Measurements from ENCODE around the gene ZMIZ1. TPM values are rescaled to one million over a fixed set of nuclear protein-coding genes. Genes with fewer than 3 reads are reported as not detected.

The ZMIZ1 gene
- total RNA-seq, 1 experiment from 2014 or later: 28.4 TPM

DNA sequence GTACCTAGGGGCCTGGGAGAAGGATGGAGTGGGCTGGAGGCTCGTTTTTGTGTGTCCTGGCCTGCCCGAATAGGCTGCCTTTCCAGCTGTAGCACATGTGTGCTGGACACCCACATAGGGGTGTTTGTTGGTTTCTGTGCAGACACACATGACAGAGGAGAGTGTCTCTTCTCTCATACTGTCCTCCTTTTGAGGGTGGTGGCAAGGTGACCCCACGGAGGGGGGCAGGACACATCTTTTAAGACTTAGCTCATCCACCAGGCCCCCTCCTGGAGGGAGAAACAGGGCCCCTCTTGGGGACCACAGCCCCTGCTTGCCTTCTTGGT lies 206.3 kb downstream of the ZMIZ1 start:
- Histone ChIP-seq H3K4me3 (replicated peaks in 1 of 2; ENCODE audit: low read depth in 1 of 2, low read length in 2 of 2) (no peak overlapping the region), H3K79me2 (ENCODE audit: insufficient read depth, low read length) (no peaks in the 10 kb centered on the region), H3K4me2 (ENCODE audit: low read length) (no peak overlapping the region), H3K9ac (ENCODE audit: low read length) (no peak overlapping the region), H3K36me3 (ENCODE audit: control insufficient read depth in 1 of 2, insufficient read depth in 2 of 2, low read length in 2 of 2) (no peaks in the 10 kb centered on the region), H4K20me1 (ENCODE audit: insufficient read depth) (no peaks in the 10 kb centered on the region), H3K9me3 (ENCODE audit: control insufficient read depth in 1 of 2, insufficient read depth in 1 of 2, low read depth in 1 of 2, low read length in 2 of 2) (no peaks in the 10 kb centered on the region), H3K27ac (ENCODE audit: low read depth, low read length) (no peak overlapping the region), H3K4me1 (ENCODE audit: control insufficient read depth in 1 of 2, insufficient read depth in 2 of 2, low read length in 2 of 2) (no peaks in the 10 kb centered on the region), H2AFZ (ENCODE audit: low read depth, low read length, poor library complexity, severe bottlenecking) (no peak overlapping the region), H3K9me2 (ENCODE audit: insufficient read depth) (no peaks in the 10 kb centered on the region), H3K27me3 (ENCODE audit: insufficient read depth, low read length) (no peaks in the 10 kb centered on the region)
- TF ChIP-seq, protein P1, sequence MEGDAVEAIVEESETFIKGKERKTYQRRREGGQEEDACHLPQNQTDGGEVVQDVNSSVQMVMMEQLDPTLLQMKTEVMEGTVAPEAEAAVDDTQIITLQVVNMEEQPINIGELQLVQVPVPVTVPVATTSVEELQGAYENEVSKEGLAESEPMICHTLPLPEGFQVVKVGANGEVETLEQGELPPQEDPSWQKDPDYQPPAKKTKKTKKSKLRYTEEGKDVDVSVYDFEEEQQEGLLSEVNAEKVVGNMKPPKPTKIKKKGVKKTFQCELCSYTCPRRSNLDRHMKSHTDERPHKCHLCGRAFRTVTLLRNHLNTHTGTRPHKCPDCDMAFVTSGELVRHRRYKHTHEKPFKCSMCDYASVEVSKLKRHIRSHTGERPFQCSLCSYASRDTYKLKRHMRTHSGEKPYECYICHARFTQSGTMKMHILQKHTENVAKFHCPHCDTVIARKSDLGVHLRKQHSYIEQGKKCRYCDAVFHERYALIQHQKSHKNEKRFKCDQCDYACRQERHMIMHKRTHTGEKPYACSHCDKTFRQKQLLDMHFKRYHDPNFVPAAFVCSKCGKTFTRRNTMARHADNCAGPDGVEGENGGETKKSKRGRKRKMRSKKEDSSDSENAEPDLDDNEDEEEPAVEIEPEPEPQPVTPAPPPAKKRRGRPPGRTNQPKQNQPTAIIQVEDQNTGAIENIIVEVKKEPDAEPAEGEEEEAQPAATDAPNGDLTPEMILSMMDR (IDR thresholded peaks at IDR 0.05 in 2 of 3, conservative IDR thresholded peaks at IDR 0.05 in 1 of 3; ENCODE audit: borderline replicate concordance in 1 of 3, insufficient read depth in 1 of 3, low read depth in 2 of 3, low read length in 2 of 3): no peak
- TF ChIP-seq ELF1 (IDR thresholded peaks at IDR 0.05; ENCODE audit: borderline replicate concordance, low read depth) (no peak), CBX3 (IDR thresholded peaks at IDR 0.05; ENCODE audit: low read depth) (no peak), FOSL1 (IDR thresholded peaks at IDR 0.05; ENCODE audit: low read depth) (no peak), EZH2 (IDR thresholded peaks at IDR 0.05) (no peak), CEBPB (IDR thresholded peaks at IDR 0.05; ENCODE audit: low read depth) (no peak), ZNF274 (IDR thresholded peaks at IDR 0.05; ENCODE audit: low read depth, low read length) (no peak), YY1 (IDR thresholded peaks at IDR 0.05; ENCODE audit: extremely low read depth, insufficient replicate concordance, low read depth, low read length) (no peak), POLR2AphosphoS5 (IDR thresholded peaks at IDR 0.05; ENCODE audit: low read depth, low read length) (no peak), RAD21 (IDR thresholded peaks at IDR 0.05; ENCODE audit: low read depth) (no peak), SIN3A (IDR thresholded peaks at IDR 0.05; ENCODE audit: low read depth) (no peak)
- TF ChIP-seq, protein P2, sequence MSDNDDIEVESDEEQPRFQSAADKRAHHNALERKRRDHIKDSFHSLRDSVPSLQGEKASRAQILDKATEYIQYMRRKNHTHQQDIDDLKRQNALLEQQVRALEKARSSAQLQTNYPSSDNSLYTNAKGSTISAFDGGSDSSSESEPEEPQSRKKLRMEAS (IDR thresholded peaks at IDR 0.05): no peak
- TF ChIP-seq, protein P3, sequence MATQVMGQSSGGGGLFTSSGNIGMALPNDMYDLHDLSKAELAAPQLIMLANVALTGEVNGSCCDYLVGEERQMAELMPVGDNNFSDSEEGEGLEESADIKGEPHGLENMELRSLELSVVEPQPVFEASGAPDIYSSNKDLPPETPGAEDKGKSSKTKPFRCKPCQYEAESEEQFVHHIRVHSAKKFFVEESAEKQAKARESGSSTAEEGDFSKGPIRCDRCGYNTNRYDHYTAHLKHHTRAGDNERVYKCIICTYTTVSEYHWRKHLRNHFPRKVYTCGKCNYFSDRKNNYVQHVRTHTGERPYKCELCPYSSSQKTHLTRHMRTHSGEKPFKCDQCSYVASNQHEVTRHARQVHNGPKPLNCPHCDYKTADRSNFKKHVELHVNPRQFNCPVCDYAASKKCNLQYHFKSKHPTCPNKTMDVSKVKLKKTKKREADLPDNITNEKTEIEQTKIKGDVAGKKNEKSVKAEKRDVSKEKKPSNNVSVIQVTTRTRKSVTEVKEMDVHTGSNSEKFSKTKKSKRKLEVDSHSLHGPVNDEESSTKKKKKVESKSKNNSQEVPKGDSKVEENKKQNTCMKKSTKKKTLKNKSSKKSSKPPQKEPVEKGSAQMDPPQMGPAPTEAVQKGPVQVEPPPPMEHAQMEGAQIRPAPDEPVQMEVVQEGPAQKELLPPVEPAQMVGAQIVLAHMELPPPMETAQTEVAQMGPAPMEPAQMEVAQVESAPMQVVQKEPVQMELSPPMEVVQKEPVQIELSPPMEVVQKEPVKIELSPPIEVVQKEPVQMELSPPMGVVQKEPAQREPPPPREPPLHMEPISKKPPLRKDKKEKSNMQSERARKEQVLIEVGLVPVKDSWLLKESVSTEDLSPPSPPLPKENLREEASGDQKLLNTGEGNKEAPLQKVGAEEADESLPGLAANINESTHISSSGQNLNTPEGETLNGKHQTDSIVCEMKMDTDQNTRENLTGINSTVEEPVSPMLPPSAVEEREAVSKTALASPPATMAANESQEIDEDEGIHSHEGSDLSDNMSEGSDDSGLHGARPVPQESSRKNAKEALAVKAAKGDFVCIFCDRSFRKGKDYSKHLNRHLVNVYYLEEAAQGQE (IDR thresholded peaks at IDR 0.05; ENCODE audit: low read depth): no peak
- ChIA-PET CTCF (no interaction called here), RAD21 (ENCODE audit: low non-redundant PET in 1 of 2, low total read pairs in 2 of 2, uncharacterized antibody in 2 of 2, unreplicated experiment in 2 of 2) (no interaction called here), POLR2A (no interaction called here)
- intact Hi-C loops (cut with micrococcal nuclease): no loop called here
- DNase-seq (ENCODE audit: low read depth, low spot score): no peak
- ATAC-seq: no peak
- BruUV-seq (replicated peaks): no TSS peak
